IMR-90 (cell line): ENCODE data around the gene COPA.

Source experiments
- POLR2A ChIP-seq: IDR thresholded peaks from 2 replicates; pipeline ENCODE4 v1.6.1; 2012; ENCODE audit warnings: mild to moderate bottlenecking, low read depth, low read length
- TF ChIP-seq, protein P1 (sequence below): conservative IDR thresholded peaks from 2 replicates; pipeline ENCODE4 v1.5.1; 2012; ENCODE audit warnings: mild to moderate bottlenecking, low read depth, low read length, improper control_type of control experiment

DNA sequence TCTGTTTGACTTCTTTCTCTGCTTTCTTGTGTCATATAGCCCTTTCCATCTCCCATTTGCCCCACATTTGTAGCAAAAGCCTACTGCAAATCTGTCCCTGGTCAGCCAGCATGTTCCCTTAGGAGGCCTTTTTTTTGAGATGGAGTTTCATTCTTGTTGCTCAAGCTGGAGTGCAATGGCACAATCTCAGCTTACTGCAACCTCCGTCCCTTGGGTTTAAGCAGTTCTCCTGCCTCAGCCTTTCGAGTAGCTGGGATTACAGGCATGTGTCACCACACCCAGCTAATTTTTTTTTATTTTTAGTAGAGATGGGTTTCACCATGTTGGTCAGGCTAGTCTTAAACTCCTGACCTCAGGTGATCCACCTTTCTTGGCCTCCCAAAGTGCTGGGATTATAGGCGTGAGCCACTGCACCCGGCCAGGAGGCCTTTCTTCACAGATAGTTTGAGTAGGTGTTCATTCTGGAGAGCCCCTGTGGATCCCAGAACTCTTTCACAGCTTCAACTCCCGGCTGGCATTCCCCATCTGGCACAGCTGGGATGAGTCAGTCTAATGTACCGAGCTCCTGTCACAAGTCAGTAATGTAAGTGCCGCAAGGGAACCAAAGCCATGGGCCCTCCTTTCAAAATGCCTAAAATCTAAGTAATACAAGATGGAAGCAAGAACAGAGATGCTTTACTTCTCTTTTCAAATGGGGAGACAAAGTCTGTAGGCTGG lies 14.4 kb upstream of the COPA start:
- TF ChIP-seq, protein P1, sequence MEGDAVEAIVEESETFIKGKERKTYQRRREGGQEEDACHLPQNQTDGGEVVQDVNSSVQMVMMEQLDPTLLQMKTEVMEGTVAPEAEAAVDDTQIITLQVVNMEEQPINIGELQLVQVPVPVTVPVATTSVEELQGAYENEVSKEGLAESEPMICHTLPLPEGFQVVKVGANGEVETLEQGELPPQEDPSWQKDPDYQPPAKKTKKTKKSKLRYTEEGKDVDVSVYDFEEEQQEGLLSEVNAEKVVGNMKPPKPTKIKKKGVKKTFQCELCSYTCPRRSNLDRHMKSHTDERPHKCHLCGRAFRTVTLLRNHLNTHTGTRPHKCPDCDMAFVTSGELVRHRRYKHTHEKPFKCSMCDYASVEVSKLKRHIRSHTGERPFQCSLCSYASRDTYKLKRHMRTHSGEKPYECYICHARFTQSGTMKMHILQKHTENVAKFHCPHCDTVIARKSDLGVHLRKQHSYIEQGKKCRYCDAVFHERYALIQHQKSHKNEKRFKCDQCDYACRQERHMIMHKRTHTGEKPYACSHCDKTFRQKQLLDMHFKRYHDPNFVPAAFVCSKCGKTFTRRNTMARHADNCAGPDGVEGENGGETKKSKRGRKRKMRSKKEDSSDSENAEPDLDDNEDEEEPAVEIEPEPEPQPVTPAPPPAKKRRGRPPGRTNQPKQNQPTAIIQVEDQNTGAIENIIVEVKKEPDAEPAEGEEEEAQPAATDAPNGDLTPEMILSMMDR, result no peak
- TF ChIP-seq POLR2A, result no peak
